Activated T-cell treated with anti-CD3 and anti-CD28 coated beads, Interleukin-2, amount 50 U/mL, for 4 hours (primary cell): ENCODE results near the gene FER. TPM values are rescaled to one million over a fixed set of nuclear protein-coding genes. Genes with fewer than 3 reads are reported as not detected.
"Not testable (repeated sequence)": the region's sequence is repeated elsewhere in the genome, so short reads cannot be mapped to it uniquely, and the experiment has no call there.

Source experiments
- ATAC-seq, 2 donors: fragments of 200-7000 bp; cut with Tn5 transposase; one replicate each; pipeline ENCODE4 v1.10.0; 2021
- DNase-seq: peaks from one replicate; pipeline ENCODE4 v3.0.0-alpha.2; 2020
- H3K27me3 Mint-ChIP-seq: one replicate; pipeline ENCODE4 v1.8.0; 2021; ENCODE audit warnings: low read depth, mixed read lengths
- H3K36me3 Mint-ChIP-seq: one replicate; pipeline ENCODE4 v1.8.0; 2022; ENCODE audit warnings: mixed read lengths; ENCODE audit not compliant: insufficient read depth
- H3K4me1 Mint-ChIP-seq: one replicate; pipeline ENCODE4 v1.8.0; 2021; ENCODE audit warnings: low read depth, mixed read lengths
- H3K4me3 Mint-ChIP-seq: one replicate; pipeline ENCODE4 v1.8.0; 2021; ENCODE audit warnings: mild to moderate bottlenecking, moderate library complexity, mixed read lengths
- H3K9me3 Mint-ChIP-seq: one replicate; pipeline ENCODE4 v1.8.0; 2021; ENCODE audit warnings: mixed read lengths
- total RNA-seq, 3 donors: library from RNA; stranded (reverse); gene quantifications; one replicate each; pipeline ENCODE4 v1.2.1, GENCODE V29; 2021

FER gene
- total RNA-seq, 3 donors from 2014 or later, result 5.1 to 7.4 (median 7.3) TPM

DNA sequence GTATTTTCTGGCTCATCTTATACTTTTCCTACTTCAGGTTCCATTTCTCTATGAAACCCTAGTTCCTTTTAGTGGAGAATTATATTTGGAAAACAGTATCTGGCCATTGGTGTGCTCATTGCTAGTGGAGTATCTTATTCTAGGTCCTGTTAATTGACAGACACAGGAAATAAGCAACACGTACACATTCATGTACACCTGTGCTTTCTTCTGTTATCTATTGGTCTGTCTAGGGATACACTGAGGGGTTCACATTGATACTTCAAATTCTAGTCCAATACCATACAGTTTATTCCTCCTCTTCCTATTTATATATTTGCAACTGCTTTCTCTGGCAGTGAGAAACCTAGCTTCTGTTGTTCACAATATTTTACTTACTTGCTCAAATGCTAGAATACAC lies 110.2 kb downstream of the FER start:
- no peaks in the 10 kb centered on the region for H3K9me3 Mint-ChIP-seq
- ATAC-seq (no peak), DNase-seq (no peak)
- no peaks in the 10 kb centered on the region for H3K27me3 Mint-ChIP-seq
- no peak overlapping the region for H3K4me3 Mint-ChIP-seq
- peaks cover 5% of the 10 kb centered on the region for H3K4me1 Mint-ChIP-seq
- H3K36me3 Mint-ChIP-seq, result peaks cover 3% of the 10 kb centered on the region

DNA sequence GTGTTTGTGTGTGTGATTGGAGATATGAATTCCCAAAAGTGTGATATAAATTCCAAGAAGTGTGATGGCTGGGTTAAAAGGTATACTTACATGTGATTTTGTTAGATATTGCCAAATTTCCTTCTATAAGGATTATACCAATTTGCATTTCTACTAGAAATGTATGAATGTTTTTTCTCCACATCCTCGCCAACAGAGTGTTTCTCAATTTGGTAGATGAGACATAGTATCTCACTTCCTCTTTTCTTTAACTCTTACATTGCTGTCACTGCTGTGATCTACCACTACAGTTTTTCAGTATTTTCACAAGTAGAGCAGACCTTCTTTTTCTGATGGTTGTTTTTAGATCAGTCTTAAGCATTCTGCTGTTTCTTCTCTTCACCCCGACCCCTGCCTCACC lies 111.3 kb downstream of the FER start:
- Mint-ChIP-seq H3K9me3 (no peaks in the 10 kb centered on the region), H3K36me3 (peaks cover 2% of the 10 kb centered on the region), H3K4me3 (no peak overlapping the region), H3K4me1 (peaks cover 5% of the 10 kb centered on the region), H3K27me3 (no peaks in the 10 kb centered on the region)
- ATAC-seq (no peak), DNase-seq (no peak)

GRCh38 chr5:108862211-108862610 lies 114.5 kb downstream of the FER start:
- Mint-ChIP-seq H3K36me3 (peaks cover 8% of the 10 kb centered on the region), H3K4me3 (no peak overlapping the region), H3K9me3 (no peaks in the 10 kb centered on the region), H3K27me3 (no peaks in the 10 kb centered on the region), H3K4me1 (peaks cover 5% of the 10 kb centered on the region)
- DNase-seq (no peak), ATAC-seq (no peak)

- H3K27me3 Mint-ChIP-seq, H3K4me1 Mint-ChIP-seq, H3K4me3 Mint-ChIP-seq, ATAC-seq, DNase-seq, H3K9me3 Mint-ChIP-seq: not testable (repeated sequence)
- peaks cover 19% of the 10 kb centered on the region for H3K36me3 Mint-ChIP-seq
These were observed 118.4 kb downstream of the FER start for GRCh38 chr5:108866097-108866496.

DNA sequence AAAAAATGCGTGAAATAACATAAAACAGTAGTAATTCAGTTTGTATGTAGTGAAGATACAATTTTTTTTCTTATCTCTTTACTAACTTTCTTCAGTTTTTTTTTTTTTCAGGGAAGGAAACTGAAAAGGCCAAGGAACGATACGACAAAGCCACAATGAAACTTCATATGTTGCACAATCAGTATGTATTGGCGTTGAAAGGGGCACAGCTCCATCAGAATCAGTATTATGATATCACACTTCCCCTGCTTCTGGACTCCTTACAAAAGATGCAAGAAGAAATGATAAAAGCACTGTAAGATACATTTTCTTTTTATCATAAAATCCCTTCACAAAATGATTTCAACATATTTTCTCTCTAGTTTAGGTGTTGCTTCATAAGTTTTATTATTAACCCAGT lies 120.0 kb downstream of the FER start:
- H3K9me3 Mint-ChIP-seq, result peaks cover 5% of the 10 kb centered on the region
- no peaks in the 10 kb centered on the region for H3K4me1 Mint-ChIP-seq
- ATAC-seq (no peak), DNase-seq (no peak)
- peaks cover 19% of the 10 kb centered on the region for H3K36me3 Mint-ChIP-seq
- no peak overlapping the region for H3K4me3 Mint-ChIP-seq
- no peaks in the 10 kb centered on the region for H3K27me3 Mint-ChIP-seq

GRCh38 chr5:108869066-108869465 lies 121.4 kb downstream of the FER start:
- H3K9me3 Mint-ChIP-seq, result peaks cover 5% of the 10 kb centered on the region
- no peak overlapping the region for H3K4me3 Mint-ChIP-seq
- H3K36me3 Mint-ChIP-seq, result peaks cover 16% of the 10 kb centered on the region
- H3K27me3 Mint-ChIP-seq, result no peaks in the 10 kb centered on the region
- no peak for DNase-seq
- H3K4me1 Mint-ChIP-seq, result no peaks in the 10 kb centered on the region
- ATAC-seq, result no peak

GRCh38 chr5:108876451-108876850 lies 128.8 kb downstream of the FER start:
- peaks cover 11% of the 10 kb centered on the region for H3K36me3 Mint-ChIP-seq
- no peaks in the 10 kb centered on the region for H3K4me1 Mint-ChIP-seq
- DNase-seq, result no peak
- H3K9me3 Mint-ChIP-seq, result peaks cover 8% of the 10 kb centered on the region
- no peaks in the 10 kb centered on the region for H3K27me3 Mint-ChIP-seq
- H3K4me3 Mint-ChIP-seq, result no peak overlapping the region
- no peak for ATAC-seq

GRCh38 chr5:108878756-108879155 lies 131.1 kb downstream of the FER start:
- no peak overlapping the region for H3K4me3 Mint-ChIP-seq
- no peaks in the 10 kb centered on the region for H3K4me1 Mint-ChIP-seq
- H3K36me3 Mint-ChIP-seq, result peaks cover 13% of the 10 kb centered on the region
- peaks cover 8% of the 10 kb centered on the region for H3K9me3 Mint-ChIP-seq
- no peak for DNase-seq
- ATAC-seq, result no peak
- H3K27me3 Mint-ChIP-seq, result no peaks in the 10 kb centered on the region

GRCh38 chr5:108881133-108881532 lies 133.4 kb downstream of the FER start:
- no peak for ATAC-seq
- no peak overlapping the region for H3K4me3 Mint-ChIP-seq
- H3K9me3 Mint-ChIP-seq, result peaks cover 8% of the 10 kb centered on the region
- H3K27me3 Mint-ChIP-seq, result no peaks in the 10 kb centered on the region
- no peak for DNase-seq
- peaks cover 27% of the 10 kb centered on the region for H3K36me3 Mint-ChIP-seq
- no peaks in the 10 kb centered on the region for H3K4me1 Mint-ChIP-seq

DNA sequence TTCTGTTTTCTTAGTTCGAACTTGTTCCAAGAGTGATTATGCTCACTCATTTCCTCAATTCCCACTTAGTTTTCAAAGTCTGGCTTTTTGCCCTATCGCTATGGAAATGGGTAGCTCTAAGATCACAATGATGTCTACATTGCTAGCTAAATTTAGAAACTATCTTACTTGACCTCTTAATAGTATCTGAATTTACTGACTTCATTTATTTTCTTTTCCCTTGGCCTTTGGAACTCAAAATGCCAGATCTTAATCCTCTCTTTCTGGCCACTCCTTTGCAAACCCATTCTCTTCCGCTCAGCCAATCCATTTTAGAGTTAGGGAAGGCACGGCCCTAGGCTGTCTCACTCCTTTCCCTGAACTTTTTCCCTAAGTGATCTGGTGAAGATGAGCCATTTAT lies 137.0 kb downstream of the FER start:
- H3K27me3 Mint-ChIP-seq, result no peaks in the 10 kb centered on the region
- ATAC-seq (no peak), DNase-seq (no peak)
- peaks cover 21% of the 10 kb centered on the region for H3K36me3 Mint-ChIP-seq
- H3K4me3 Mint-ChIP-seq, result no peak overlapping the region
- H3K9me3 Mint-ChIP-seq, result peaks cover 8% of the 10 kb centered on the region
- no peaks in the 10 kb centered on the region for H3K4me1 Mint-ChIP-seq

GRCh38 chr5:108898257-108898656 lies 150.6 kb downstream of the FER start:
- no peaks in the 10 kb centered on the region for H3K27me3 Mint-ChIP-seq
- DNase-seq, result no peak
- H3K36me3 Mint-ChIP-seq, result peaks cover 17% of the 10 kb centered on the region
- no peaks in the 10 kb centered on the region for H3K4me1 Mint-ChIP-seq
- H3K4me3 Mint-ChIP-seq, result no peak overlapping the region
- no peaks in the 10 kb centered on the region for H3K9me3 Mint-ChIP-seq
- ATAC-seq, result no peak

DNA sequence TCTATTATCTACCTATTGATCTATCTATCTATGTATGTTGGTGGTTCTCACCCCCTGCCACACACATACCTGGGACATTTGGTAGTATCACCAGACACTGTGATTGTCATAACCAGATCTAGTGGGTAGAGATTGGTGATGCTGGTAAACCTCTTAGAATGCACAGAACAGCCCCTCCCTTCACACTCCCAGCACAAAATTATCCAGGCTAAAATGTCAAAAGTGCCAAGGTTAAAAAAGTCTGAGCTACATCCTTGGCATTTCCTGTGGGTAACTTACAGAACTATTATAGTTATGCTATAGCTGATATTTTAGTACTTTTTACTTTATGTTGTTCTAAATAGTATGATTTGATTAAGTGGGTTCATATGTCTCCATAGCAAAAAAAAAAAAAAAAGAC lies 151.0 kb downstream of the FER start:
- no peak overlapping the region for H3K4me3 Mint-ChIP-seq
- ATAC-seq, result no peak

DNA sequence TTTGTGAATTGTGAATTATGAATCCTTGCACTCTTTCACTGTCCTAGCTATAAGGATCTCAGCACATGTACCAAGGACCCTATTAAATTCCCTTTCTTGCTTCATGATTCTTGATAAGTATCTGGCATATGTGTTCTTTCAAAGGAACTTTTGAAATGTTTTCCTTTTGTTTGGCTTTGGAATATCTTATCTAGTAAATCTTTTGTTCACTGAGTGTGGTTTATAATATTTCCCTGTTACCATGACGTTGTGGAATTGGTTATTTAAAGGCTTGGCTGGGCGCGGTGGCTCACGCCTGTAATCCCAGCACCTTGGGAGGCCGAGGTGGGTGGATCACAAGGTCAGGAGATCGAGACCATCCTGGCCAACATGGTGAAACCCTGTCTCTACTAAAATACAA lies 151.5 kb downstream of the FER start:
- not testable (repeated sequence) for H3K4me3 Mint-ChIP-seq, DNase-seq, H3K27me3 Mint-ChIP-seq, H3K36me3 Mint-ChIP-seq, ATAC-seq, H3K4me1 Mint-ChIP-seq, H3K9me3 Mint-ChIP-seq

More for the DNA sequence above, 151.0 kb downstream of the FER start:
- Mint-ChIP-seq H3K4me1 (no peaks in the 10 kb centered on the region), H3K36me3 (peaks cover 13% of the 10 kb centered on the region), H3K9me3 (no peaks in the 10 kb centered on the region), H3K27me3 (no peaks in the 10 kb centered on the region)
- DNase-seq, result no peak

GRCh38 chr5:108900668-108901067 lies 153.0 kb downstream of the FER start:
- H3K4me3 Mint-ChIP-seq, result no peak overlapping the region
- H3K4me1 Mint-ChIP-seq, result no peaks in the 10 kb centered on the region
- peaks cover 4% of the 10 kb centered on the region for H3K36me3 Mint-ChIP-seq
- no peaks in the 10 kb centered on the region for H3K27me3 Mint-ChIP-seq
- DNase-seq (no peak), ATAC-seq (no peak)
- H3K9me3 Mint-ChIP-seq, result no peaks in the 10 kb centered on the region

DNA sequence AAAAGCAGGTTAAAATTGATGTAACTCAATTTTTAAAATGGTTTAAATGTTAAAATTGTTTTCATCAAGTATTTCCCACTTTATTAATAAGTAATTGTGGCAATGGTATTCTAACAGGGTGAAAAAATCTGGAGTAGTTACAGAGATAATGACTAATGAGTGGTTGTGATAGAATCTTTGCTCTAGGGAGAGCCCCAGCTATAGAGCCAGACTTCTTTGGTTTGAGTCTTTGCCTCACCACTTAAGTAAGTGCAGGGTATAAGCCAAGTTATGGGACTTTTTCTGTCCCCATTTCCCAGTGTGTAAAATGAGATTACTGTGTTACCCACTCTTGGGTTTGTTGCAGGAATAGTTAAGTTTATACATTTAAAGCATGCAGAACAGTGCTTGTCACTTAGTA lies 158.1 kb downstream of the FER start:
- DNase-seq (no peak), ATAC-seq (no peak)
- H3K4me1 Mint-ChIP-seq, result no peaks in the 10 kb centered on the region
- H3K36me3 Mint-ChIP-seq, result peaks cover 2% of the 10 kb centered on the region
- no peak overlapping the region for H3K4me3 Mint-ChIP-seq
- H3K9me3 Mint-ChIP-seq, result peaks cover 3% of the 10 kb centered on the region
- no peaks in the 10 kb centered on the region for H3K27me3 Mint-ChIP-seq

DNA sequence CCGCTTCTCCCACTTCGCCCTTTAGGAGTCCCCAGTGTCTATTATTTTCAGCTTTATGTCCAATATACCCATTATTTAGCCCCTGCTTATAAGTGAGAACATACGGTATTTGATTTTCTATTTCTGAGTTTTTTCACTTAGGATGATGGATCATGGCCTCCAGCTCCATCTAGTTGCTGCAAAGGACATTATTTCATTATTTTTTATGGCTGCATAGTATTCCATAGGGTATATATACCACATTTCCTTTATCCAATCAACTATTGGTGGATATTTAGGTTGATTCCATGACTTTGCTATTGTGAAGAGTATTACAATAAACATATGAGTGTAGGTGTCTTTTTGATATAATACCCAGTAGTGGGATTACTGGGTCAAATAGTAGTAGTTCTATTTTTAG lies 162.9 kb downstream of the FER start:
- H3K4me1 Mint-ChIP-seq, result no peaks in the 10 kb centered on the region
- H3K27me3 Mint-ChIP-seq, result no peaks in the 10 kb centered on the region
- peaks cover 8% of the 10 kb centered on the region for H3K9me3 Mint-ChIP-seq
- ATAC-seq (no peak), DNase-seq (no peak)
- H3K4me3 Mint-ChIP-seq, result no peak overlapping the region
- H3K36me3 Mint-ChIP-seq, result peaks cover 11% of the 10 kb centered on the region
